Measurements from ENCODE around the gene TNNI2. TPM values are rescaled to one million over a fixed set of nuclear protein-coding genes. Genes with fewer than 3 reads are reported as not detected.

TNNI2 gene
- total RNA-seq, 4 donors from 2014 or later = 4.7 to 23.9 (median 9.3) TPM; not detected in 1

GRCh38 chr11:1888811-1889210 lies 50.0 kb downstream of the TNNI2 start:
- DNase-seq = peak in 1 of 3 donors; percentile 48
- TF ChIP-seq POLR2A (IDR thresholded peaks at IDR 0.05) (no peak), CTCF (IDR thresholded peaks at IDR 0.05) (no peak)
- peak overlapping the region in 2 of 4 donors; percentile 13 to 58 for H3K27ac ChIP-seq
- H3K4me3 ChIP-seq = peak overlapping the region in 1 of 4 donors; percentile 15
- no peaks in the 10 kb centered on the region for H3K27me3 ChIP-seq
- peaks cover 0 to 17% (median 0%) of the 10 kb centered on the region in 4 donors for H3K4me1 ChIP-seq
- no peaks in the 10 kb centered on the region for H3K9me3 ChIP-seq
- no peaks in the 10 kb centered on the region for H3K36me3 ChIP-seq

- no peaks in the 10 kb centered on the region for H3K36me3 ChIP-seq
- peak in 2 of 3 donors; percentile 60 to 75 for DNase-seq
- peak overlapping the region in 2 of 4 donors; percentile 13 to 58 for H3K27ac ChIP-seq
- H3K4me1 ChIP-seq = peaks cover 0 to 17% (median 0%) of the 10 kb centered on the region in 4 donors
- TF ChIP-seq POLR2A (IDR thresholded peaks at IDR 0.05) (no peak), CTCF (IDR thresholded peaks at IDR 0.05) (no peak)
- H3K27me3 ChIP-seq = no peaks in the 10 kb centered on the region
- H3K9me3 ChIP-seq = no peaks in the 10 kb centered on the region
- H3K4me3 ChIP-seq = peak overlapping the region in 1 of 4 donors; percentile 15
These were observed 50.6 kb downstream of the TNNI2 start for GRCh38 chr11:1889224-1889930.

GRCh38 chr11:1889941-1890855 lies 51.4 kb downstream of the TNNI2 start:
- H3K27ac ChIP-seq = peak overlapping the region in 1 of 4 donors; percentile 58
- peak in 1 of 3 donors; percentile 43 for DNase-seq
- no peaks in the 10 kb centered on the region for H3K9me3 ChIP-seq
- no peaks in the 10 kb centered on the region for H3K36me3 ChIP-seq
- no peak for TF ChIP-seq CTCF (IDR thresholded peaks at IDR 0.05)
- TF ChIP-seq POLR2A (IDR thresholded peaks at IDR 0.05) = no peak
- peaks cover 0 to 17% (median 0%) of the 10 kb centered on the region in 4 donors for H3K4me1 ChIP-seq
- no peaks in the 10 kb centered on the region for H3K27me3 ChIP-seq
- H3K4me3 ChIP-seq = no peak overlapping the region

Small RNA genes lying within 50 kb of the gene (small RNA-seq; reads per million reads assigned to genes)
- gene AC051649.1 (0 reads per million in 2 donors), gene MIR4298 (0 reads per million in 2 donors)

Other genes with a start within 250 kb of the TNNI2 start
- not detected for gene KRTAP5-2, start 240.7 kb upstream of the TNNI2 start, total RNA-seq
- not detected for gene KRTAP5-3, start 230.5 kb upstream of the TNNI2 start, total RNA-seq
- gene KRTAP5-4, start 216.8 kb upstream of the TNNI2 start, total RNA-seq = not detected
- gene KRTAP5-5, start 209.2 kb upstream of the TNNI2 start, total RNA-seq = not detected
- not detected for gene KRTAP5-6, start 141.8 kb upstream of the TNNI2 start, total RNA-seq
- 1 to 10 TPM in 3 of 4 donors, under 1 TPM in 1; 0.88 to 5.0 (median 3.4) TPM for gene IFITM10, start 88.4 kb upstream of the TNNI2 start, total RNA-seq
- gene CTSD, start 75.1 kb upstream of the TNNI2 start, total RNA-seq = 1,000 to 10,000 TPM in 2 of 4 donors, 100 to 1,000 TPM in 2; 129 to 1,688 (median 1,221) TPM
- 10 to 100 TPM in 3 of 4 donors, not detected in 1; 21.3 to 57.6 (median 44.6) TPM for gene SYT8, start 4.0 kb upstream of the TNNI2 start, total RNA-seq
- 100 to 1,000 TPM in 1 of 4 donors, 10 to 100 TPM in 3; 10.6 to 175 (median 15.4) TPM for gene LSP1, start 14.1 kb downstream of the TNNI2 start, total RNA-seq
- not detected for gene PRR33, start 52.9 kb downstream of the TNNI2 start, total RNA-seq
- gene TNNT3, start 80.7 kb downstream of the TNNI2 start, total RNA-seq = 10 to 100 TPM in 1 of 4 donors, not detected in 3; 14.0 TPM
- gene MRPL23, start 108.4 kb downstream of the TNNI2 start, total RNA-seq = 100 to 1,000 TPM in 1 of 4 donors, 10 to 100 TPM in 3; 93.3 to 116 (median 95.0) TPM
- gene H19, start 158.9 kb downstream of the TNNI2 start, total RNA-seq = 10 to 100 TPM in 2 of 4 donors, 1 to 10 TPM in 2; 2.5 to 34.7 (median 11.8) TPM